Measurements from ENCODE around the gene FKBP8.

FKBP8 gene

GRCh38 chr19:18510216-18510615, 33.2 kb downstream of the FKBP8 start:
- TF ChIP-seq CTCF (IDR thresholded peaks at IDR 0.05; ENCODE audit: poor library complexity, severe bottlenecking) = no peak

GRCh38 chr19:18508585-18508984, 34.8 kb downstream of the FKBP8 start:
- no peak overlapping the region for H3K27ac ChIP-seq (ENCODE audit: poor library complexity, severe bottlenecking)
- H3K36me3 ChIP-seq (ENCODE audit: low read depth) = no peaks in the 10 kb centered on the region; the same call in 1 of the 2 replicates
- TF ChIP-seq CTCF (IDR thresholded peaks at IDR 0.05; ENCODE audit: poor library complexity, severe bottlenecking) = no peak
- DNase-seq (ENCODE audit: low spot score) (no peak), ATAC-seq (ENCODE audit: low read depth) (no peak)
- H3K4me1 ChIP-seq (ENCODE audit: insufficient read depth, poor library complexity, severe bottlenecking) = peaks cover 9% of the 10 kb centered on the region
- no peaks in the 10 kb centered on the region for H3K9me3 ChIP-seq (ENCODE audit: severe bottlenecking)
- H3K4me3 ChIP-seq (ENCODE audit: severe bottlenecking) = no peak overlapping the region
- no peaks in the 10 kb centered on the region for H3K27me3 ChIP-seq (ENCODE audit: insufficient read depth, poor library complexity, severe bottlenecking)

More at GRCh38 chr19:18510216-18510615, 33.2 kb downstream of the FKBP8 start:
- Histone ChIP-seq H3K36me3 (ENCODE audit: low read depth) (no peaks in the 10 kb centered on the region; the same call in 1 of the 2 replicates), H3K9me3 (ENCODE audit: severe bottlenecking) (no peaks in the 10 kb centered on the region), H3K4me3 (ENCODE audit: severe bottlenecking) (no peak overlapping the region), H3K4me1 (ENCODE audit: insufficient read depth, poor library complexity, severe bottlenecking) (peaks cover 18% of the 10 kb centered on the region), H3K27me3 (ENCODE audit: insufficient read depth, poor library complexity, severe bottlenecking) (no peaks in the 10 kb centered on the region), H3K27ac (ENCODE audit: poor library complexity, severe bottlenecking) (no peak overlapping the region)
- DNase-seq (ENCODE audit: low spot score) = no peak
- ATAC-seq (ENCODE audit: low read depth) = no peak

- Histone ChIP-seq H3K36me3 (ENCODE audit: low read depth) (no peaks in the 10 kb centered on the region; the same call in 1 of the 2 replicates), H3K27me3 (ENCODE audit: insufficient read depth, poor library complexity, severe bottlenecking) (no peaks in the 10 kb centered on the region), H3K9me3 (ENCODE audit: severe bottlenecking) (no peaks in the 10 kb centered on the region), H3K4me3 (ENCODE audit: severe bottlenecking) (no peak overlapping the region), H3K27ac (ENCODE audit: poor library complexity, severe bottlenecking) (no peak overlapping the region), H3K4me1 (ENCODE audit: insufficient read depth, poor library complexity, severe bottlenecking) (peaks cover 9% of the 10 kb centered on the region)
- TF ChIP-seq CTCF (IDR thresholded peaks at IDR 0.05; ENCODE audit: poor library complexity, severe bottlenecking) = no peak
- ATAC-seq (ENCODE audit: low read depth) = no peak
- DNase-seq (ENCODE audit: low spot score) = no peak
These were observed 35.5 kb downstream of the FKBP8 start for GRCh38 chr19:18507727-18508440.

- Histone ChIP-seq H3K36me3 (ENCODE audit: low read depth) (no peaks in the 10 kb centered on the region; the same call in 1 of the 2 replicates), H3K9me3 (ENCODE audit: severe bottlenecking) (no peaks in the 10 kb centered on the region), H3K4me3 (ENCODE audit: severe bottlenecking) (no peak overlapping the region), H3K27ac (ENCODE audit: poor library complexity, severe bottlenecking) (no peak overlapping the region), H3K4me1 (ENCODE audit: insufficient read depth, poor library complexity, severe bottlenecking) (peaks cover 9% of the 10 kb centered on the region), H3K27me3 (ENCODE audit: insufficient read depth, poor library complexity, severe bottlenecking) (no peaks in the 10 kb centered on the region)
- no peak for TF ChIP-seq CTCF (IDR thresholded peaks at IDR 0.05; ENCODE audit: poor library complexity, severe bottlenecking)
- ATAC-seq (ENCODE audit: low read depth) (no peak), DNase-seq (ENCODE audit: low spot score) (no peak)
These were observed 36.2 kb downstream of the FKBP8 start for GRCh38 chr19:18507021-18507726.

All from RWPE2 (cell line).